Measurements from ENCODE around the gene RAB21.

RAB21 gene

DNA sequence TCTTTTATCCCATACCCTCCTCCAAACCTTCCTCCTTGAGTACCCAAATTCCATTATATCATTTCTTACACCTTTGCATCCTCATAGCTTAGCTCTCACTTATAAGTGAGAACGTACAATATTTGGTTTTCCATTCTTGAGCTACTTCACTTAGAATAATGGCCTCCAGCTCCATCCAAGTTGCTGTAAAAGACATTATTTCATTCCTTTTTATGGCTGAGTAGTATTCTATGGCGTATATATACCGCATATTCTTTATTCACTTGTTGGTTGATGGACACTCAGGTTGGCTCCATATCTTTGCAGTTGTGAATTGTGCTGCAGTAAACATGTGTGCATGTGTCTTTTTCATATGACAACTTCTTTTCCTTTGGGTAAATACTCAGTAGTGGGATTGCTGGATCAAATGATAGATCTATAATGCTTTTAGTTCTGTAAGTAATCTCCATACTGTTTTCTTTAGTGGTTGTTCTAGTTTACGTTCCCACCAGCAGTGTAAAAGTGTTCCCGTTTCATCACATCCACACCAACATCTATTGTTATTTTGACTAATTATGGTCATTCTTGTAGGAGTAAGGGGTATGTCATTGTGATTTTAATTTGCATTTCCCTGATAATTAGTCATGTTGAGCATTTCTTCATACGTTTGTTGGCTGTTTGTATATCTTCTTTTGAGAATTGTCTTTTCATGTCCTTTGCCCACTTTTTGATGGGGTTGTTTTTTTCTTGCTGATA, 10.1 kb downstream of the RAB21 start:
- Histone ChIP-seq H3K27ac (no peak overlapping the region), H3K4me3 (ENCODE audit: low read depth, low read length) (no peak overlapping the region), H3K27me3 (ENCODE audit: insufficient read depth, low read depth, severe bottlenecking) (no peaks in the 10 kb centered on the region), H3K36me3 (peaks cover 4% of the 10 kb centered on the region), H3K9me3 (ENCODE audit: severe bottlenecking) (no peaks in the 10 kb centered on the region)
- TF ChIP-seq, protein P1, sequence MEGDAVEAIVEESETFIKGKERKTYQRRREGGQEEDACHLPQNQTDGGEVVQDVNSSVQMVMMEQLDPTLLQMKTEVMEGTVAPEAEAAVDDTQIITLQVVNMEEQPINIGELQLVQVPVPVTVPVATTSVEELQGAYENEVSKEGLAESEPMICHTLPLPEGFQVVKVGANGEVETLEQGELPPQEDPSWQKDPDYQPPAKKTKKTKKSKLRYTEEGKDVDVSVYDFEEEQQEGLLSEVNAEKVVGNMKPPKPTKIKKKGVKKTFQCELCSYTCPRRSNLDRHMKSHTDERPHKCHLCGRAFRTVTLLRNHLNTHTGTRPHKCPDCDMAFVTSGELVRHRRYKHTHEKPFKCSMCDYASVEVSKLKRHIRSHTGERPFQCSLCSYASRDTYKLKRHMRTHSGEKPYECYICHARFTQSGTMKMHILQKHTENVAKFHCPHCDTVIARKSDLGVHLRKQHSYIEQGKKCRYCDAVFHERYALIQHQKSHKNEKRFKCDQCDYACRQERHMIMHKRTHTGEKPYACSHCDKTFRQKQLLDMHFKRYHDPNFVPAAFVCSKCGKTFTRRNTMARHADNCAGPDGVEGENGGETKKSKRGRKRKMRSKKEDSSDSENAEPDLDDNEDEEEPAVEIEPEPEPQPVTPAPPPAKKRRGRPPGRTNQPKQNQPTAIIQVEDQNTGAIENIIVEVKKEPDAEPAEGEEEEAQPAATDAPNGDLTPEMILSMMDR (IDR thresholded peaks at IDR 0.05; ENCODE audit: low read depth, low read length) = no peak
- no peak for DNase-seq

DNA sequence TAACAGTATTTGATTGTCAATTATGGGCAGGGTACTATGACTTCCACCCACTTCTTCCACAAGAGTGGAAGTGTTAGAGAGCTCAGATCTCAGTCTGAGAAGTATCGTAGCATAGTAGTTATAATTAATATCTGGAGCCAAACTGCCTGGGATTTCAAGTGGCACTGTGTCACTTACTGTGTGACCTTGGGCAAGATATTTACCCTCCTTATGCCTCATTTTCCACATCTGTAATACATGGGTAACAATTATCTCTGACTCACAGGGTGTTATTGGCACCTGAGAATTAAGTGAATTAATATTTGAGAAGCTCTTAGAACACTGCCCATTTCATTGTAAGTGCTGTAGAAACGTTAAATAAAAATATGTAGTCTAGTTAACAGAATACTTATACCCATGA, 11.5 kb downstream of the RAB21 start:
- no peak for DNase-seq
- H3K9me3 ChIP-seq (ENCODE audit: severe bottlenecking) = no peaks in the 10 kb centered on the region
- H3K27ac ChIP-seq = no peak overlapping the region
- H3K4me3 ChIP-seq (ENCODE audit: low read depth, low read length) = no peak overlapping the region
- TF ChIP-seq, protein P1 (IDR thresholded peaks at IDR 0.05; ENCODE audit: low read depth, low read length) = no peak
- H3K36me3 ChIP-seq = peaks cover 7% of the 10 kb centered on the region
- no peaks in the 10 kb centered on the region for H3K27me3 ChIP-seq (ENCODE audit: insufficient read depth, low read depth, severe bottlenecking)

DNA sequence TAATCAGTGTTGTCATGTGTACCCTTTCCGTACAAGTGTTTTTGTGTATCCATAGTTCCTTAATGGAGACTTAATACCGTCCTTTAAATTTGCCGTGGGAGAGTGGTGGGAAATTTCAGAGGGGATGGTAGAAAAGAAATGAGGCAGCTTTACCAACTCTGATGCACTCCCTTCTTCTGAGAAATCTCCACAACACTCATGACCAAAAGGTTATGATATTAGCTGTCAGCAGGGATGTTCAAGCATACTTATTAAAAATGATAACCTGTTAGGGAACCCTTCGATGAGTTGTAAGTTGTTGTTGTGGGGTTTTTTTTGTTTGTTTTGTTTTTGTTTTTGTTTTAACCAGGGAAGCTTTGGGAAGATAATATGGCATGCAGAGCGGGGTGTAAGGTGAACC, 12.5 kb downstream of the RAB21 start:
- peaks cover 14% of the 10 kb centered on the region for H3K36me3 ChIP-seq
- TF ChIP-seq, protein P1 (IDR thresholded peaks at IDR 0.05; ENCODE audit: low read depth, low read length) = no peak
- DNase-seq = no peak
- no peaks in the 10 kb centered on the region for H3K9me3 ChIP-seq (ENCODE audit: severe bottlenecking)
- H3K4me3 ChIP-seq (ENCODE audit: low read depth, low read length) = no peak overlapping the region
- no peak overlapping the region for H3K27ac ChIP-seq
- H3K27me3 ChIP-seq (ENCODE audit: insufficient read depth, low read depth, severe bottlenecking) = no peaks in the 10 kb centered on the region

DNA sequence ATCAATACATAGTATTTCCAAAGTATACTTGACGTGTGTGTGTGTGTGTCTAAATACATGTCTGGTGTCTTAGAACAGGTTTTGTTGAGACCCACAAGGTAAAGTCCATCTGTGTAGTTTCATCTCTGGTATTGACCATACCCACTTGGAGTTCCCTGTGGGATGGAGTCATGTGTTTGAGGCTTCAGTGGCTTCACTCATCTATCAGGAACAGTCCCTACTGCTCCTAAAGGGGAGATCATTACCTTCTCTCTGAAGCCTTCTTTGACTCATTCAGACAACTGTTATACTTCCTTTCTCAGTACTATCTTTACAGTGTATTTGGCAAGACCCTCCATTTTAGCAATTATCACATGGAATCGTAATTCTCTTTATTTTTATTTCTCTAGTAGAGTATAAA, 14.2 kb downstream of the RAB21 start:
- no peaks in the 10 kb centered on the region for H3K27me3 ChIP-seq (ENCODE audit: insufficient read depth, low read depth, severe bottlenecking)
- H3K9me3 ChIP-seq (ENCODE audit: severe bottlenecking) = no peaks in the 10 kb centered on the region
- no peak overlapping the region for H3K27ac ChIP-seq
- no peak overlapping the region for H3K4me3 ChIP-seq (ENCODE audit: low read depth, low read length)
- H3K36me3 ChIP-seq = peaks cover 19% of the 10 kb centered on the region
- TF ChIP-seq, protein P1 (IDR thresholded peaks at IDR 0.05; ENCODE audit: low read depth, low read length) = no peak
- DNase-seq = no peak

DNA sequence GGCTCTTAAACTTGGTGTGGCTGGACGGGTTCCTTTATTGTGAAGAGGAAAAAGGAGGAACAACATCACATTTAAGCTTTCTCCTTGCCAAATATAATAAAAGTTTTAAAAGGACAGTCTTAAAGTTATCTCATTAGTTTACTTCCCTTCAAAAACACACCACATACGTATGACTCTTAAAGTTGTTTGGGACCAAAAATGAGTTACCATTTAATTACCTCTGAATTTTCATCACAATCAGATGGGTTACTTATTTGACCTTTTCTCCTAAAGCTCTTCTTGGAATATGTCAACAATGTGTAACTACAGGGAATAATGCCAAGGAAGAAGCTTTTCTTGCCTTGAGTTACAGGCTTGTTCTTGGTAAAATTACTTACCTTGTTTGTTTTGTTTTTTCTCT, 16.4 kb downstream of the RAB21 start:
- Histone ChIP-seq H3K36me3 (peaks cover 21% of the 10 kb centered on the region), H3K27me3 (ENCODE audit: insufficient read depth, low read depth, severe bottlenecking) (no peaks in the 10 kb centered on the region), H3K27ac (no peak overlapping the region), H3K4me3 (ENCODE audit: low read depth, low read length) (no peak overlapping the region), H3K9me3 (ENCODE audit: severe bottlenecking) (no peaks in the 10 kb centered on the region)
- DNase-seq = no peak
- TF ChIP-seq, protein P1 (IDR thresholded peaks at IDR 0.05; ENCODE audit: low read depth, low read length) = no peak

DNA sequence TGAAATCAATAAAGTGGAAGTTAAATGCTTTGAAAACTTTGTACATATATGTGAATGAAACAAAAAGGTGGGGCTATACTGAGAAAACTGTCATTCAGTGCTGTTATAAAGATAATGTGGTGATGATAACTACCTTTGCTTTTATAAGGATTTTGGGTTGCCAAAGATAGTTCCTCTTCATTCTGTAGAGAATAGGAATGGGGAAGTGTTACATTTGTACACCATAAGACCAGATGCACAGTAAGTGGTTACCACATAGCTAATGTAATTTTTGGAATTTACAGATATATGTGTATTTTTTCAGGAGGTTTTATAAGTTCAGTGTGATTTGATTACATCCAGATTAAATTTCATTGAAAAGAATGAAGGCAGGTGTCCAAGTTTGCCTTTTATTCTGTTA, 18.1 kb downstream of the RAB21 start:
- H3K4me3 ChIP-seq (ENCODE audit: low read depth, low read length) = no peak overlapping the region
- H3K27ac ChIP-seq = no peak overlapping the region
- H3K9me3 ChIP-seq (ENCODE audit: severe bottlenecking) = no peaks in the 10 kb centered on the region
- no peaks in the 10 kb centered on the region for H3K27me3 ChIP-seq (ENCODE audit: insufficient read depth, low read depth, severe bottlenecking)
- no peak for DNase-seq
- peaks cover 21% of the 10 kb centered on the region for H3K36me3 ChIP-seq
- TF ChIP-seq, protein P1 (IDR thresholded peaks at IDR 0.05; ENCODE audit: low read depth, low read length) = no peak
